Measurements from ENCODE around the gene SKP2. TPM values are rescaled to one million over a fixed set of nuclear protein-coding genes. Genes with fewer than 3 reads are reported as not detected.
"Not testable (repeated sequence)": the region's sequence is repeated elsewhere in the genome, so short reads cannot be mapped to it uniquely, and the experiment has no call there.

SKP2 gene
- polyA plus RNA-seq, 1 donor from 2014 or later, result 26.0 TPM

DNA sequence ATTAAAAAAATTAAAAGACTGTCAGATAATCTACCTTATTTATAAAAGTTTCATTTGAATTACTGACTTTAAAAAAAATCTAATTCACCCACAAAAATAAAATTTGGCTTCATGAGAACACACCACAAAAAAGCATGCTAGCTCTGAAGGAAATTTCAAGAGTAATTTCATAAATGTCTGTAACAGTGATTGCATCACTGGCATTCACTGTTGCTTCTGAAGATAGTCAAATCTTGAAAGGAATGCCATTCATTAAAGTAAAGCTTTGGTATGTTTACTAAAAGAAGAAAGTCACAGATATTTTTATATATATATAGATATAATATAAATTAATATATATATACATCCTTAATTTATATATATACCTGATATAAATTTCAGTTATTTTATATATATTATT lies 46.4 kb downstream of the SKP2 start:
- Histone ChIP-seq H3K4me2 (ENCODE audit: low read length) (no peak overlapping the region), H4K20me1 (ENCODE audit: insufficient read depth) (no peaks in the 10 kb centered on the region), H2AFZ (ENCODE audit: low read depth, low read length) (no peak overlapping the region), H3F3A (ENCODE audit: insufficient read depth, low read length, poor library complexity, severe bottlenecking) (no peaks in the 10 kb centered on the region), H3K27me3 (ENCODE audit: insufficient read depth, low read depth, low read length) (no peaks in the 10 kb centered on the region), H3K4me3 (ENCODE audit: low read length) (no peak overlapping the region), H3K9ac (ENCODE audit: low read length) (no peak overlapping the region), H3K27ac (ENCODE audit: low read length) (no peak overlapping the region), H3K36me3 (ENCODE audit: insufficient read depth, low read length) (peaks cover 3% of the 10 kb centered on the region), H3K9me3 (ENCODE audit: low read length) (no peaks in the 10 kb centered on the region), H3K9me2 (ENCODE audit: insufficient read depth, low read length) (no peaks in the 10 kb centered on the region), H3K79me2 (replicated peaks; ENCODE audit: insufficient read depth, low read length) (no peaks in the 10 kb centered on the region)
- TF ChIP-seq, protein P1, sequence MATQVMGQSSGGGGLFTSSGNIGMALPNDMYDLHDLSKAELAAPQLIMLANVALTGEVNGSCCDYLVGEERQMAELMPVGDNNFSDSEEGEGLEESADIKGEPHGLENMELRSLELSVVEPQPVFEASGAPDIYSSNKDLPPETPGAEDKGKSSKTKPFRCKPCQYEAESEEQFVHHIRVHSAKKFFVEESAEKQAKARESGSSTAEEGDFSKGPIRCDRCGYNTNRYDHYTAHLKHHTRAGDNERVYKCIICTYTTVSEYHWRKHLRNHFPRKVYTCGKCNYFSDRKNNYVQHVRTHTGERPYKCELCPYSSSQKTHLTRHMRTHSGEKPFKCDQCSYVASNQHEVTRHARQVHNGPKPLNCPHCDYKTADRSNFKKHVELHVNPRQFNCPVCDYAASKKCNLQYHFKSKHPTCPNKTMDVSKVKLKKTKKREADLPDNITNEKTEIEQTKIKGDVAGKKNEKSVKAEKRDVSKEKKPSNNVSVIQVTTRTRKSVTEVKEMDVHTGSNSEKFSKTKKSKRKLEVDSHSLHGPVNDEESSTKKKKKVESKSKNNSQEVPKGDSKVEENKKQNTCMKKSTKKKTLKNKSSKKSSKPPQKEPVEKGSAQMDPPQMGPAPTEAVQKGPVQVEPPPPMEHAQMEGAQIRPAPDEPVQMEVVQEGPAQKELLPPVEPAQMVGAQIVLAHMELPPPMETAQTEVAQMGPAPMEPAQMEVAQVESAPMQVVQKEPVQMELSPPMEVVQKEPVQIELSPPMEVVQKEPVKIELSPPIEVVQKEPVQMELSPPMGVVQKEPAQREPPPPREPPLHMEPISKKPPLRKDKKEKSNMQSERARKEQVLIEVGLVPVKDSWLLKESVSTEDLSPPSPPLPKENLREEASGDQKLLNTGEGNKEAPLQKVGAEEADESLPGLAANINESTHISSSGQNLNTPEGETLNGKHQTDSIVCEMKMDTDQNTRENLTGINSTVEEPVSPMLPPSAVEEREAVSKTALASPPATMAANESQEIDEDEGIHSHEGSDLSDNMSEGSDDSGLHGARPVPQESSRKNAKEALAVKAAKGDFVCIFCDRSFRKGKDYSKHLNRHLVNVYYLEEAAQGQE (IDR thresholded peaks at IDR 0.05; ENCODE audit: borderline replicate concordance), result no peak
- TF ChIP-seq SMC3 (conservative IDR thresholded peaks at IDR 0.05; ENCODE audit: poor library complexity), result no peak
- no peak for TF ChIP-seq EP300 (conservative IDR thresholded peaks at IDR 0.05; ENCODE audit: poor library complexity, severe bottlenecking)
- TF ChIP-seq POLR2AphosphoS5 (IDR thresholded peaks at IDR 0.05), result no peak
- no peak for TF ChIP-seq TAF1 (IDR thresholded peaks at IDR 0.05; ENCODE audit: low read depth)
- TF ChIP-seq MXI1 (conservative IDR thresholded peaks at IDR 0.05; ENCODE audit: poor library complexity, severe bottlenecking), result no peak
- TF ChIP-seq, protein P2, sequence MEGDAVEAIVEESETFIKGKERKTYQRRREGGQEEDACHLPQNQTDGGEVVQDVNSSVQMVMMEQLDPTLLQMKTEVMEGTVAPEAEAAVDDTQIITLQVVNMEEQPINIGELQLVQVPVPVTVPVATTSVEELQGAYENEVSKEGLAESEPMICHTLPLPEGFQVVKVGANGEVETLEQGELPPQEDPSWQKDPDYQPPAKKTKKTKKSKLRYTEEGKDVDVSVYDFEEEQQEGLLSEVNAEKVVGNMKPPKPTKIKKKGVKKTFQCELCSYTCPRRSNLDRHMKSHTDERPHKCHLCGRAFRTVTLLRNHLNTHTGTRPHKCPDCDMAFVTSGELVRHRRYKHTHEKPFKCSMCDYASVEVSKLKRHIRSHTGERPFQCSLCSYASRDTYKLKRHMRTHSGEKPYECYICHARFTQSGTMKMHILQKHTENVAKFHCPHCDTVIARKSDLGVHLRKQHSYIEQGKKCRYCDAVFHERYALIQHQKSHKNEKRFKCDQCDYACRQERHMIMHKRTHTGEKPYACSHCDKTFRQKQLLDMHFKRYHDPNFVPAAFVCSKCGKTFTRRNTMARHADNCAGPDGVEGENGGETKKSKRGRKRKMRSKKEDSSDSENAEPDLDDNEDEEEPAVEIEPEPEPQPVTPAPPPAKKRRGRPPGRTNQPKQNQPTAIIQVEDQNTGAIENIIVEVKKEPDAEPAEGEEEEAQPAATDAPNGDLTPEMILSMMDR (IDR thresholded peaks at IDR 0.05; ENCODE audit: poor library complexity, severe bottlenecking), result no peak
- TF ChIP-seq EZH2 (IDR thresholded peaks at IDR 0.05; ENCODE audit: borderline replicate concordance, insufficient read depth, low read length, poor library complexity, severe bottlenecking), result no peak
- TF ChIP-seq RAD21 (conservative IDR thresholded peaks at IDR 0.05), result no peak

DNA sequence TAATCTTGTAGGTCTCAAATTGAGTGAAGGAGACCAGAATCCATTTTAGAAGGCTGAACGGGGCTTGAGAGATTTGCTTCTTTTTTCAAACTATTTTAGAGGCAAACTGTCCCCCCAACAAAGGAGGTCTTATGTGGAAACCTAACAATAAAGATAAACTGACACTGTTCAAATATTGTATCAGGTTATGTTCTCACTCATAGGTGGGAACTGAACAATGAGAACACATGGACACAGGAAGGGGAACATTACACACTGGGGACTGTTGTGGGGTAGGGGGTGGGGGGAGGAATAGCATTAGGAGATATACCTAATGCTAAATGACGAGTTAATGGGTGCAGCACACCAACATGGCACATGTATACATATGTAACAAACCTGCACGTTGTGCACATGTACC lies 46.9 kb downstream of the SKP2 start:
- not testable (repeated sequence) for H2AFZ ChIP-seq (ENCODE audit: low read depth, low read length); H3K27me3 ChIP-seq (ENCODE audit: insufficient read depth, low read depth, low read length); H3K79me2 ChIP-seq (replicated peaks; ENCODE audit: insufficient read depth, low read length); H3F3A ChIP-seq (ENCODE audit: insufficient read depth, low read length, poor library complexity, severe bottlenecking); H3K9me2 ChIP-seq (ENCODE audit: insufficient read depth, low read length); H3K4me3 ChIP-seq (ENCODE audit: low read length); H3K27ac ChIP-seq (ENCODE audit: low read length); H3K36me3 ChIP-seq (ENCODE audit: insufficient read depth, low read length); H4K20me1 ChIP-seq (ENCODE audit: insufficient read depth); H3K4me2 ChIP-seq (ENCODE audit: low read length); H3K9me3 ChIP-seq (ENCODE audit: low read length); H3K9ac ChIP-seq (ENCODE audit: low read length)

DNA sequence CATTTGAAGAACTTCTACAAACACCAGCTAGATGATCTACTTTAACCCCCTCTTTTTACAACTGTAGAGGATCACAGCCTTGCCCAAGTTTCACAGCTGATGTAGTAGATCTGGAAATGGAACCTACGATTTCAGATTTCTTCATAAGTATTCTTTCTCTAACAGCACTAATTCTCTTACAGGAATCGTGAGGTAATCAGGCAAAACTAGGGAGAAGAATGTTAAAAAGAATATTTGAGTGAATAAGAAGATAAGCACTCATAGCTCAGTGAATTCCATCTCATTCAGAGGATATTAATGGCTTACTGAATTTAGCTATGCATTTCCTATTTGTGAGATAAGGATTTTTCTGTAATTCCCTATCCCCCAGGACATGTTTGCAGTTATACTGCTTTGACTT lies 47.7 kb downstream of the SKP2 start:
- Histone ChIP-seq H3K79me2 (replicated peaks; ENCODE audit: insufficient read depth, low read length) (no peaks in the 10 kb centered on the region), H3K27ac (ENCODE audit: low read length) (no peak overlapping the region)

More for the DNA sequence above, 47.7 kb downstream of the SKP2 start:
- Histone ChIP-seq H4K20me1 (ENCODE audit: insufficient read depth) (no peaks in the 10 kb centered on the region), H3K27me3 (ENCODE audit: insufficient read depth, low read depth, low read length) (no peaks in the 10 kb centered on the region), H3F3A (ENCODE audit: insufficient read depth, low read length, poor library complexity, severe bottlenecking) (no peaks in the 10 kb centered on the region), H3K9me3 (ENCODE audit: low read length) (no peaks in the 10 kb centered on the region), H3K4me3 (ENCODE audit: low read length) (no peak overlapping the region), H3K36me3 (ENCODE audit: insufficient read depth, low read length) (peaks cover 3% of the 10 kb centered on the region), H3K9ac (ENCODE audit: low read length) (no peak overlapping the region), H2AFZ (ENCODE audit: low read depth, low read length) (no peak overlapping the region), H3K9me2 (ENCODE audit: insufficient read depth, low read length) (no peaks in the 10 kb centered on the region), H3K4me2 (ENCODE audit: low read length) (no peak overlapping the region)
- TF ChIP-seq MXI1 (conservative IDR thresholded peaks at IDR 0.05; ENCODE audit: poor library complexity, severe bottlenecking), result no peak
- no peak for TF ChIP-seq EP300 (conservative IDR thresholded peaks at IDR 0.05; ENCODE audit: poor library complexity, severe bottlenecking)
- TF ChIP-seq, protein P2 (IDR thresholded peaks at IDR 0.05; ENCODE audit: poor library complexity, severe bottlenecking), result no peak
- no peak for TF ChIP-seq TAF1 (IDR thresholded peaks at IDR 0.05; ENCODE audit: low read depth)
- no peak for TF ChIP-seq RAD21 (conservative IDR thresholded peaks at IDR 0.05)
- TF ChIP-seq SMC3 (conservative IDR thresholded peaks at IDR 0.05; ENCODE audit: poor library complexity), result no peak
- no peak for TF ChIP-seq POLR2AphosphoS5 (IDR thresholded peaks at IDR 0.05)
- no peak for TF ChIP-seq EZH2 (IDR thresholded peaks at IDR 0.05; ENCODE audit: borderline replicate concordance, insufficient read depth, low read length, poor library complexity, severe bottlenecking)
- TF ChIP-seq, protein P1 (IDR thresholded peaks at IDR 0.05; ENCODE audit: borderline replicate concordance), result no peak

Data from neural cell (in vitro differentiated cells).